Smooth muscle cell (in vitro differentiated cells): ENCODE results near the gene ACTN2. TPM values are rescaled to one million over a fixed set of nuclear protein-coding genes. Genes with fewer than 3 reads are reported as not detected.

Experiments
- DNase-seq: peaks from one replicate; lab custom pipeline; 2025; ENCODE audit not compliant: unreplicated experiment; lab: John Stamatoyannopoulos, UW
- H2AFZ ChIP-seq: fragments of 200-600 bp; sonication (generic); 2 replicates; pipeline ENCODE4 v1.6.0; 2016; ENCODE audit warnings: antibody characterized with exemption, low read depth, mild to moderate bottlenecking
- H3F3A ChIP-seq: fragments of 200-600 bp; sonication (generic); 2 replicates; pipeline ENCODE4 v1.6.0; 2017; ENCODE audit warnings: antibody characterized with exemption, low read depth
- H3K27ac ChIP-seq: fragments of 200-600 bp; sonication (generic); 2 replicates; pipeline ENCODE4 v1.5.1; 2016; ENCODE audit warnings: low read depth, mild to moderate bottlenecking
- H3K27me3 ChIP-seq: fragments of 200-600 bp; sonication (generic); 2 replicates; pipeline ENCODE4 v1.6.1; 2016; ENCODE audit warnings: low read depth, mild to moderate bottlenecking
- H3K36me3 ChIP-seq: fragments of 200-600 bp; sonication (generic); 2 replicates; pipeline ENCODE4 v1.5.1; 2016; ENCODE audit warnings: low read depth
- H3K4me1 ChIP-seq: fragments of 200-600 bp; sonication (generic); 2 replicates; pipeline ENCODE4 v1.5.1; 2016; ENCODE audit warnings: low read depth
- H3K4me2 ChIP-seq: fragments of 200-600 bp; sonication (generic); 2 replicates; pipeline ENCODE4 v1.6.0; 2016; ENCODE audit warnings: mild to moderate bottlenecking
- H3K4me3 ChIP-seq: fragments of 200-600 bp; sonication (generic); 2 replicates; pipeline ENCODE4 v1.5.1; 2016; ENCODE audit warnings: mild to moderate bottlenecking
- H3K79me2 ChIP-seq: fragments of 200-600 bp; sonication (generic); 2 replicates; pipeline ENCODE4 v1.6.0; 2016; ENCODE audit warnings: low read depth, mild to moderate bottlenecking
- H3K9ac ChIP-seq: fragments of 200-600 bp; sonication (generic); 2 replicates; pipeline ENCODE4 v1.6.0; 2016; ENCODE audit warnings: low read depth
- H3K9me3 ChIP-seq: fragments of 200-600 bp; sonication (generic); replicated peaks from 2 replicates; pipeline ENCODE4 v1.5.1; 2016; ENCODE audit warnings: low read depth
- H4K20me1 ChIP-seq: fragments of 200-600 bp; sonication (generic); 2 replicates; pipeline ENCODE4 v1.6.0; 2016; ENCODE audit warnings: low read depth
- CTCF ChIP-seq: fragments of 200-600 bp; sonication (generic); IDR thresholded peaks from 2 replicates; pipeline ENCODE4 v1.5.1; 2017; ENCODE audit warnings: borderline replicate concordance, mild to moderate bottlenecking, antibody characterized with exemption; ENCODE audit not compliant: insufficient read depth, poor library complexity, severe bottlenecking
- WGBS: methylation state at CpG from one replicate; pipeline ENCODE4 v1.1.7; 2016; ENCODE audit warnings: low lambda C conversion rate; 5-methylcytosine and 5-hydroxymethylcytosine counted together
- polyA plus RNA-seq: library from polyadenylated mRNA; unstranded; fragments of >200 nt; fragmentation: Nextera tagmentation; extraction: Ambion mirVana; gene quantifications from 2 replicates; pipeline ENCODE4 v1.2.1, GENCODE V29; 2016
- total RNA-seq: library from RNA; depleted of rRNA; stranded (reverse); fragments of >200 nt; gene quantifications from 2 replicates; pipeline ENCODE4 v1.2.3, GENCODE V29; 2014

Gene ACTN2
- total and polyA plus RNA-seq, 2 experiments from 2014 or later: not detected

DNA sequence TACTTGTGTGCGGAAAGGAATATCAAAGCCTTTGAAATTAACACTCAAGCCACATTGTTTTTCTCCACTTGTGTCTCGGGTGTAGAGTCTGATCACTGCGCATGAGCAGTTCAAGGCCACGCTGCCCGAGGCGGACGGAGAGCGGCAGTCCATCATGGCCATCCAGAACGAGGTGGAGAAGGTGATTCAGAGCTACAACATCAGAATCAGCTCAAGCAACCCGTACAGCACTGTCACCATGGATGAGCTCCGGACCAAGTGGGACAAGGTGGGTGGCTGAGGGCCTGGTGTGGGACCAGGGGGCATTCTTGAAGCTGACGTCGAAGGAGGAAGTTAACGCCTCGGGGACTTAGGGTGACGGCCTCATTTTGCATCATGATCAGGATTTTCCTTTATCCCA lies 65.1 kb downstream of the ACTN2 start:
- 93% methylated on average over 16 of the region's 16 CpGs for WGBS
- DNase-seq: no peak
- Histone ChIP-seq H3K4me1 (no peaks in the 10 kb centered on the region), H3K9me3 (no peaks in the 10 kb centered on the region), H4K20me1 (no peaks in the 10 kb centered on the region), H3K27me3 (no peaks in the 10 kb centered on the region), H3K27ac (no peak overlapping the region), H2AFZ (no peak overlapping the region), H3K9ac (no peak overlapping the region), H3K36me3 (no peaks in the 10 kb centered on the region), H3K79me2 (no peaks in the 10 kb centered on the region), H3K4me2 (no peak overlapping the region), H3K4me3 (no peak overlapping the region), H3F3A (no peaks in the 10 kb centered on the region)
- no peak for TF ChIP-seq CTCF

DNA sequence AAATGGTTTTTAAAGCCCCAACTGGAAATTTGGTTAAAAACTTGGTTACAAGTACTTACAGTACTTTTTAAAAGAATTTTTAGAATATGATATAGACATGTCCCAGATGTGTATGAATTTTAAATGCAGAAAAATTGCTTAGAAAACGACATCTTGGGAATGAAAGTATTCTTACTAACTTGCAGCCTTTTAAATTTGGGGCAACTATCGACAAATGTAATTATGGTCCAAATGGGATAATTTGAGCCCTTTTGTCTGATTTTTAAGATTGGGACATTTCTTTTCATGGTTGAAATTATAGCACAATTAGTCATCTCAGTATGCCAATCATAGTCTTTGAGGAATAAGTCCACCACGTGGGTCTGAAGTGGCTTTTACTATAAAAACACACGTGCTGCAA lies 65.6 kb downstream of the ACTN2 start:
- Histone ChIP-seq H3K4me1 (no peaks in the 10 kb centered on the region), H3K9ac (no peak overlapping the region), H3K27me3 (no peaks in the 10 kb centered on the region), H3K9me3 (no peaks in the 10 kb centered on the region), H3F3A (no peaks in the 10 kb centered on the region), H2AFZ (no peak overlapping the region), H3K36me3 (no peaks in the 10 kb centered on the region), H3K4me3 (no peak overlapping the region), H3K27ac (no peak overlapping the region), H4K20me1 (no peaks in the 10 kb centered on the region), H3K4me2 (no peak overlapping the region), H3K79me2 (no peaks in the 10 kb centered on the region)
- 86% methylated on average over 4 of the region's 4 CpGs for WGBS
- DNase-seq: no peak
- TF ChIP-seq CTCF: no peak

DNA sequence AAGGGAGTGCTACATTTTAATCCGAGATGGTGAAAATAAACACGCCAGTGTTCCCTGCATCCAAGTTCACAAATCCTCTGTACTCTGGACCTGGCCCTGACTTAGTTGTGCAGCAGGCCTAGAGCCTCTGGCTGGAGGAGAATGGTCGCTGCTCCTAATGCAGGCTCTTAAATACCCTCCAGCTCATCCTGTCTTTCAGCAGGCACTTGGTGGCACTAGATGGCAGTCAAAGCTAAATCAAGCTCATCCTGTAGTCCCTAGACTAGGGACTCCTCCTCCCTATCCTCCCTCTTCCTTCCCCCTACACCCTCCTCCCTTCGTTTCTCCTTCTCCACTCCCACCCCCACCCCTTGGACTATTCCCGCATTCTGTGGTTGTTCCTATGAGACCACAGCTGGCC lies 67.2 kb downstream of the ACTN2 start:
- H3K36me3 ChIP-seq: no peaks in the 10 kb centered on the region
- WGBS: 76% methylated on average over 3 of the region's 5 CpGs
- no peak overlapping the region for H3K27ac ChIP-seq
- H3K4me2 ChIP-seq: no peak overlapping the region
- no peak for DNase-seq
- H3F3A ChIP-seq: no peaks in the 10 kb centered on the region
- no peaks in the 10 kb centered on the region for H4K20me1 ChIP-seq
- no peaks in the 10 kb centered on the region for H3K4me1 ChIP-seq
- peak; percentile 20 for TF ChIP-seq CTCF
- no peak overlapping the region for H3K9ac ChIP-seq
- H2AFZ ChIP-seq: no peak overlapping the region
- no peaks in the 10 kb centered on the region for H3K9me3 ChIP-seq
- no peaks in the 10 kb centered on the region for H3K27me3 ChIP-seq
- no peaks in the 10 kb centered on the region for H3K79me2 ChIP-seq
- H3K4me3 ChIP-seq: no peak overlapping the region

DNA sequence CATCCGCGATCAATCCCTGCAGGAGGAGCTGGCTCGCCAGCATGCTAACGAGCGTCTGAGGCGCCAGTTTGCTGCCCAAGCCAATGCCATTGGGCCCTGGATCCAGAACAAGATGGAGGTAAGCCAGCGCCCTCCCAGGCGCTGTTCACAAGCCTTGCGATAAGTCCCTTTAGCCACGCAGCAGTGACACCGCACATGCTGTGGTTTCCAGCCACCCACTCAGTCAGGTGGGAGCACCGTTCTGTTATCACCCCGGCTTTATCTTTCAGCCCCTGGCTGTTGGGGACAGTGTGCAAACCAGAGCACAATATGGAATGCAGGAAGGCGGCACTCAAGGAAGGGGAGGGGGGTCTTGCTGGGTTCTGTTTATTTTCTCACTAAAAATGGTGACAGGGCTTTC lies 67.7 kb downstream of the ACTN2 start:
- no peak overlapping the region for H3K9ac ChIP-seq
- no peaks in the 10 kb centered on the region for H4K20me1 ChIP-seq
- no peaks in the 10 kb centered on the region for H3K9me3 ChIP-seq
- no peaks in the 10 kb centered on the region for H3K4me1 ChIP-seq
- WGBS: 74% methylated on average over 14 of the region's 14 CpGs
- H3K79me2 ChIP-seq: no peaks in the 10 kb centered on the region
- TF ChIP-seq CTCF: no peak
- H2AFZ ChIP-seq: no peak overlapping the region
- no peaks in the 10 kb centered on the region for H3K27me3 ChIP-seq
- H3K4me3 ChIP-seq: no peak overlapping the region
- no peak for DNase-seq
- no peak overlapping the region for H3K27ac ChIP-seq
- H3F3A ChIP-seq: no peaks in the 10 kb centered on the region
- no peak overlapping the region for H3K4me2 ChIP-seq
- H3K36me3 ChIP-seq: no peaks in the 10 kb centered on the region
